Endothelial cell (in vitro differentiated cells): ENCODE measurements around the gene MAN1A2. TPM values are rescaled to one million over a fixed set of nuclear protein-coding genes. Genes with fewer than 3 reads are reported as not detected.

ENCODE experiments used
- DNase-seq: peaks from one replicate; pipeline ENCODE4 v3.0.0; 2021; ENCODE audit warnings: low spot score
- H3K27ac Mint-ChIP-seq: one replicate; pipeline ENCODE4 v1.8.0; 2021; ENCODE audit warnings: mixed read lengths, inconsistent platforms; ENCODE audit not compliant: unreplicated experiment
- H3K27me3 Mint-ChIP-seq: one replicate; pipeline ENCODE4 v1.8.0; 2021; ENCODE audit warnings: mild to moderate bottlenecking, moderate library complexity, mixed read lengths, inconsistent platforms; ENCODE audit not compliant: unreplicated experiment
- H3K36me3 Mint-ChIP-seq: one replicate; pipeline ENCODE4 v1.8.0; 2021; ENCODE audit warnings: mild to moderate bottlenecking, low read depth, mixed read lengths, inconsistent platforms; ENCODE audit not compliant: unreplicated experiment
- H3K4me1 Mint-ChIP-seq: one replicate; pipeline ENCODE4 v1.8.0; 2021; ENCODE audit warnings: mild to moderate bottlenecking, mixed read lengths, inconsistent platforms; ENCODE audit not compliant: unreplicated experiment
- H3K4me3 Mint-ChIP-seq: one replicate; pipeline ENCODE4 v1.8.0; 2021; ENCODE audit warnings: mild to moderate bottlenecking, mixed read lengths, inconsistent platforms; ENCODE audit not compliant: unreplicated experiment
- H3K9me3 Mint-ChIP-seq: one replicate; pipeline ENCODE4 v1.8.0; 2021; ENCODE audit warnings: mixed read lengths, inconsistent platforms; ENCODE audit not compliant: unreplicated experiment
- CTCF ChIP-seq: fragments of 200-600 bp; sonication (generic); IDR thresholded peaks from one replicate; pipeline ENCODE4 v1.5.0; 2021; ENCODE audit warnings: antibody characterized with exemption; ENCODE audit not compliant: unreplicated experiment
- total RNA-seq: library from RNA; stranded (reverse); fragmentation: NEBNext Ultra II Directional; extraction: Animal tissue kit (Norgen Biotek cat#: 25700); gene quantifications from one replicate; pipeline ENCODE4 v1.2.1, GENCODE V29; 2021; ENCODE audit not compliant: unreplicated experiment

The MAN1A2 gene
- total RNA-seq, 1 donor from 2014 or later, result 36.4 TPM

- Mint-ChIP-seq H3K4me1 (peaks cover 11% of the 10 kb centered on the region), H3K4me3 (no peak overlapping the region), H3K27me3 (peaks cover 4% of the 10 kb centered on the region), H3K36me3 (peaks cover under 1% of the 10 kb centered on the region), H3K27ac (no peak overlapping the region), H3K9me3 (no peaks in the 10 kb centered on the region)
- no peak for TF ChIP-seq CTCF
- no peak for DNase-seq
These were observed 29.4 kb downstream of the MAN1A2 start for GRCh38 chr1:117396636-117397035.

- H3K9me3 Mint-ChIP-seq, result no peaks in the 10 kb centered on the region
- DNase-seq, result no peak
- peaks cover 2% of the 10 kb centered on the region for H3K27me3 Mint-ChIP-seq
- peaks cover 17% of the 10 kb centered on the region for H3K36me3 Mint-ChIP-seq
- no peak for TF ChIP-seq CTCF
- peak overlapping the region; percentile 31 for H3K4me3 Mint-ChIP-seq
- no peak overlapping the region for H3K27ac Mint-ChIP-seq
- H3K4me1 Mint-ChIP-seq, result no peaks in the 10 kb centered on the region
These were observed 31.7 kb downstream of the MAN1A2 start for GRCh38 chr1:117398957-117399356.

GRCh38 chr1:117401761-117402160 lies 34.5 kb downstream of the MAN1A2 start:
- Mint-ChIP-seq H3K27ac (no peak overlapping the region), H3K9me3 (no peaks in the 10 kb centered on the region), H3K4me3 (no peak overlapping the region), H3K27me3 (peaks cover 2% of the 10 kb centered on the region), H3K4me1 (no peaks in the 10 kb centered on the region), H3K36me3 (peaks cover 19% of the 10 kb centered on the region)
- no peak for TF ChIP-seq CTCF
- no peak for DNase-seq

DNA sequence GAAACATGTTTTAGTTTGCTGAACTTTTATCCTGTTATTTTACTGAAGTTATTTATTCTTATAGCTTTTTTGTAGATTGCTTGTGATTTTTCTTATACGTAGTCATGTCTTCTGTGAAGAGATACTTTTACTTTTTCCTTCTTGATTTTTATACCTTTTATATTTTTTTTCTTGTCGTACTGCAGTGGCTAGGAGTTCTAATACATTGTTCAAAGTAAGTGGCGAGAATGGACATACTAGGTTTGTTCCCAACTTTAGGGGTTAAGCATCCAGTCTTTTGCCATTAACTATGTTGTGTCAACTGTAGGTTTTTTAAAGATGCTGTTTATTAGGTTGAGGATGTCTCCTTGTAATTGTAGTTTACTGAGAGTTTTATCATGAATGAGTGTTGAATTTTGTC lies 36.3 kb downstream of the MAN1A2 start:
- Mint-ChIP-seq H3K9me3 (no peaks in the 10 kb centered on the region), H3K4me3 (no peak overlapping the region), H3K4me1 (peaks cover 2% of the 10 kb centered on the region), H3K27ac (no peak overlapping the region), H3K27me3 (peaks cover 2% of the 10 kb centered on the region), H3K36me3 (peaks cover 19% of the 10 kb centered on the region)
- DNase-seq, result no peak
- no peak for TF ChIP-seq CTCF

DNA sequence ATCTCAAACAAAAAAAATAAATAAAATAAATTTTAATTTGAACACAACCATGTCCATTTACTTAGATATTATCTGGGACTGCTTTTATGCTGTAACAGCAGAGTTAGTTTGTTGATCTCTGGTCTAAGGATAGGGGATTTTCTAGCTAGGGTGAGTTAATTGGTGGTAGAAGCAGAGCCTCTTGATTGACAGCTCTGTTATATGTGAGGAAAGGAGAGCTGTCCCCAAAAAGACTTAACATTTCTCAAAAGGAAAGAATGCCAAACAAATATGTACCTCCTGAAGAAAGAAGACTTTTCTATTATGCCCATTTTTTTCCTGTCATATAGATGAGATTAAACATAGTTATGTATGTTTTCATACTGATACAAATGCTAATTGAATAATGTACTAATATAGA lies 37.8 kb downstream of the MAN1A2 start:
- no peak for TF ChIP-seq CTCF
- peaks cover 2% of the 10 kb centered on the region for H3K4me1 Mint-ChIP-seq
- DNase-seq, result no peak
- H3K4me3 Mint-ChIP-seq, result no peak overlapping the region
- peaks cover 2% of the 10 kb centered on the region for H3K27me3 Mint-ChIP-seq
- peaks cover 19% of the 10 kb centered on the region for H3K36me3 Mint-ChIP-seq
- no peak overlapping the region for H3K27ac Mint-ChIP-seq
- no peaks in the 10 kb centered on the region for H3K9me3 Mint-ChIP-seq
